ENCODE measurements around the gene CCDC146. TPM values are rescaled to one million over a fixed set of nuclear protein-coding genes. Genes with fewer than 3 reads are reported as not detected.

The CCDC146 gene
- total RNA-seq, 1 donor from 2014 or later, result 20.6 TPM

GRCh38 chr7:77202481-77202976, 80.1 kb downstream of the CCDC146 start:
- peaks cover 13% of the 10 kb centered on the region for H3K4me1 ChIP-seq
- no peak for TF ChIP-seq CTCF (IDR thresholded peaks at IDR 0.05)
- no peak for TF ChIP-seq POLR2A (IDR thresholded peaks at IDR 0.05)
- no peak for TF ChIP-seq POLR2AphosphoS5 (IDR thresholded peaks at IDR 0.05; ENCODE audit: insufficient read depth in 1 of 2, low read depth in 1 of 2)
- no peaks in the 10 kb centered on the region for H3K9me3 ChIP-seq
- no peaks in the 10 kb centered on the region for H3K27me3 ChIP-seq
- no peak for DNase-seq (ENCODE audit: extremely low spot score in 2 of 2)
- no peak overlapping the region for H3K27ac ChIP-seq
- no peak overlapping the region for H3K4me3 ChIP-seq
- intact Hi-C loops (cut with DNase I), result no loop called here
- H3K36me3 ChIP-seq, result no peaks in the 10 kb centered on the region

- intact Hi-C loops (cut with DNase I), result no loop called here
- H3K9me3 ChIP-seq, result peaks cover 10% of the 10 kb centered on the region
- no peak overlapping the region for H3K27ac ChIP-seq
- TF ChIP-seq POLR2A (IDR thresholded peaks at IDR 0.05) (no peak), CTCF (IDR thresholded peaks at IDR 0.05) (no peak), POLR2AphosphoS5 (IDR thresholded peaks at IDR 0.05; ENCODE audit: insufficient read depth in 1 of 2, low read depth in 1 of 2) (no peak)
- H3K36me3 ChIP-seq, result peaks cover 0 to 8% of the 10 kb centered on the region in 2 donors
- H3K4me3 ChIP-seq, result no peak overlapping the region
- no peaks in the 10 kb centered on the region for H3K27me3 ChIP-seq
- no peak for DNase-seq (ENCODE audit: extremely low spot score in 2 of 2)
- no peaks in the 10 kb centered on the region for H3K4me1 ChIP-seq
These were observed 83.3 kb downstream of the CCDC146 start for GRCh38 chr7:77205706-77206105.

GRCh38 chr7:77208416-77208815, 86.0 kb downstream of the CCDC146 start:
- Histone ChIP-seq H3K36me3 (peaks cover 0 to 8% of the 10 kb centered on the region in 2 donors), H3K27me3 (no peaks in the 10 kb centered on the region), H3K4me1 (no peaks in the 10 kb centered on the region), H3K27ac (no peak overlapping the region), H3K9me3 (peaks cover 10% of the 10 kb centered on the region), H3K4me3 (no peak overlapping the region)
- intact Hi-C loops (cut with DNase I), result no loop called here
- no peak for DNase-seq (ENCODE audit: extremely low spot score in 2 of 2)
- TF ChIP-seq POLR2A (IDR thresholded peaks at IDR 0.05) (no peak), CTCF (IDR thresholded peaks at IDR 0.05) (no peak), POLR2AphosphoS5 (IDR thresholded peaks at IDR 0.05; ENCODE audit: insufficient read depth in 1 of 2, low read depth in 1 of 2) (no peak)

- Histone ChIP-seq H3K27me3 (no peaks in the 10 kb centered on the region), H3K36me3 (peaks cover 0 to 8% of the 10 kb centered on the region in 2 donors), H3K27ac (no peak overlapping the region), H3K4me1 (no peaks in the 10 kb centered on the region), H3K9me3 (peaks cover 10% of the 10 kb centered on the region), H3K4me3 (no peak overlapping the region)
- no peak for DNase-seq (ENCODE audit: extremely low spot score in 2 of 2)
- no peak for TF ChIP-seq POLR2AphosphoS5 (IDR thresholded peaks at IDR 0.05; ENCODE audit: insufficient read depth in 1 of 2, low read depth in 1 of 2)
- TF ChIP-seq POLR2A (IDR thresholded peaks at IDR 0.05), result no peak
- TF ChIP-seq CTCF (IDR thresholded peaks at IDR 0.05), result no peak
- intact Hi-C loops (cut with DNase I), result no loop called here
These were observed 87.2 kb downstream of the CCDC146 start for GRCh38 chr7:77209479-77210139.

GRCh38 chr7:77216181-77216845, 93.9 kb downstream of the CCDC146 start:
- no peaks in the 10 kb centered on the region for H3K9me3 ChIP-seq
- TF ChIP-seq POLR2AphosphoS5 (IDR thresholded peaks at IDR 0.05; ENCODE audit: insufficient read depth in 1 of 2, low read depth in 1 of 2) (no peak), POLR2A (IDR thresholded peaks at IDR 0.05) (no peak), CTCF (IDR thresholded peaks at IDR 0.05) (no peak)
- no peak overlapping the region for H3K4me3 ChIP-seq
- no peaks in the 10 kb centered on the region for H3K36me3 ChIP-seq
- intact Hi-C loops (cut with DNase I), result no loop called here
- no peak for DNase-seq (ENCODE audit: extremely low spot score in 2 of 2)
- no peak overlapping the region for H3K27ac ChIP-seq
- H3K4me1 ChIP-seq, result no peaks in the 10 kb centered on the region
- H3K27me3 ChIP-seq, result no peaks in the 10 kb centered on the region

All from vagina (tissue), 2 donors.